RPMI8226 (cell line): Measurements from ENCODE around the gene NDUFA12.

Experiments used
- DNase-seq: peaks from one replicate; pipeline ENCODE4 v3.0.0-alpha.2; 2015

The NDUFA12 gene

DNA sequence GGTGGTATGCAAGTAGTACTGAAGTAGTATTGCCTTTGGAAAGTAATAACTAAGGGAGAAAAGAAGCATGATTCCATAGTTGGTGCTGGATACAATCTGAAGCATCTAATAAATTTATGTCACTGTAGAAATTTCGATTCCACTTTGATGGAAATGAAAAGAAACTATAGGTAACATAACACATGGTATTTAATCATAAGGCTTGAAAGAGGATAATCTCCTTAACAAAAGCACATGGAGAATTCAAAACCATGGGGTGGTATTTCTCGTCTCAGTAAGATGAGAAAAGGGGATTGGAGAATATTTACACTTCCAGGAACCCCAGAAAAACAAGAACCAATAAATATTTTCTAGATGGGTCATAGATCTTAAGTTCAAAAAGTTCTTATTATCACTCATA, 72.7 kb downstream of the NDUFA12 start:
- no peak for DNase-seq

DNA sequence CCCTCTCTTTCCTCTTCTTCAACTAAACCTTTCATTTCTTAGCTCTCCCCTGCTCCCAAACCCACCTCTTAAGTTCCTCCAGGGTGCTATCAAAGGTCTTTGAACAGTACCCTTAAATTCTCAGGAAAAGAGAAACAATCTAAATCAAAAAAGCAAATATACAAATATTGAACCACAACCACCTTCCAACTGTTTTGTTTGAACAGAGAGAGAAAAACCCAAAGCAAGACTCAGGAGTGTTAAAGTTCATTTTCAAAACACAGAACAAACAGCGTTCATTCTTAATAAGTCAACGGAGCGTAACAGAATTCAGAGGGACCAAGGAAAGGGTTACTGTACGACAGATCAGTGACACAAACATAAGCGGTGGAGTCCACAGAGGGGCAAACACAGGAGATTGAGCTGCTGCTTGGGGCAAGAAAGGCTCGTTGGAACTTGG, 73.3 kb downstream of the NDUFA12 start:
- no peak for DNase-seq

DNA sequence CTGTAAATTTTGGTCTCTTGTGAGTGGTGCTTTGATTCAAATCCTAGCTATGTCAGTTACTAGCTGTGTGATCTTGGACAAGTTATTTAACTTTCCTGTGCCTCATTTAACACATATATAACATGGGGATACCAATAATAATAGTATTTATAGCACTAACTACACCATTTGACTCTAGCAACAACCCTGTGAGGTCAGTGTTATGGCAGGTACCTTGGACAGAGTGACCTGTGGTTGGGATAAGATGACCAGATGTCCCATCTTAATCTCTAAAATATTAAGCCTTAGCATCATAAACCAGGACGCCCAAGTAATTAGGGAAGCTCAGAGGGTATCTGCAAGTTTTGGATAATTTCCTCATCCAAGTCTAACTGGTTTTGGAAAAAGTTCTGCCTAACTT, 73.7 kb downstream of the NDUFA12 start:
- DNase-seq: no peak

DNA sequence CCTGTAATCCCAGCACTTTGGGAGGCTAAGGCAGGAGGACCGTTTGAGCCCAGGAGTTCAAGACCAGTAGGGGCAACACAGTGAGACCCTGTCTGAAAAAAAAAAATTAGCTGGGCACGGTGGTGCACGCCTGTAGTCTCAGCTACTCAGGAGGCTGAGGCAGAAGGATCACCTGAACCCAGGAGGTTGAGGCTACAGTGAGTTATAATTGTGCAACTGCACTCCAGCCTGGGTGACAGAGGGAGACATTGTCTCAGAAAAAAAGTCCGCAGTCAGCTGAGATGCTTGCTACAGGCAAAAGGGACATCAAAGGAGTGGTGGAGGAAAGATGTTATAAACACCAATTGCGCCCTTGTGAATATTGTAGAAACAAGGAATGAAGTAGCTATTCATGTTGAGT, 77.8 kb downstream of the NDUFA12 start:
- DNase-seq: no peak

DNA sequence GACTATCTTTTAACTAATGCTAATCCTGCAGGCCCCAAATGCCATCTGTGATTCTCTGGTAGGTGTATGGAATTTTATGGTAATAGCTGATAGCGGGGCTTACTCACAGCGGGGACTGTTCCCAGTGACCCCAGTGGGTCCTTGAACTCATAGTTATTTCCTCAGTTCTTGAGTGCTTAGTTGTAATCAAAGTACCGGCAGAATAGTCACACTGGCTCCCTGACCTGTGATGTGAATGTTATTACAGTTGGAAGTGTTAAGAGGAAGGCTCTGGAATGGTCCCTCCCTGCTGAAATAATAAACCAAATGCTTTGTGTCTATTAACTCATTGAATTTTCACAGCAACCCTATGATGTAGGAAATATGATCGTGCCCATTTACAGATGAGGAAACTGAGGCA, 78.3 kb downstream of the NDUFA12 start:
- no peak for DNase-seq

DNA sequence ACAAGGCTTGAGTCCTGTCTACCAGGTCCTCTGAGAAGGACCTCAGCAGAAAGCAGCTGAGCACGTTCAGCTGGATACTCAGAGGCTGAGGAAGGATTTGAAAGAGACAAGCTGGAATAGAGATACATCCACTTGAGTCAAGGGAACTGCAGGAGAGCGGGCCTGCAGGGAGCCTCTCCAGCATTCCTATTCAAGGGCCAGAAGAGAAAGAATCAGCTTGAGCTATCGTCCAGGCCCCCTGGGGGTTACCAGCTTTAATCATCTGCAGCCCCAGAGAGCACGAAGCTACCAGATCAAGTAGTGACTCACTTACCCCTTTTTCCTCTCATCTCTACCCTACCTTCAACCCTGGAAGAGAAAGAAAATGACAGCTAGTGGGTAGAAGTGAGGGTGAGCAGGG, 80.9 kb downstream of the NDUFA12 start:
- DNase-seq: no peak
